GM18502 (cell line): Measurements from ENCODE around the gene SEL1L3.

Source experiments
- ATAC-seq: cut with Tn5 transposase; IDR thresholded peaks from one replicate; pipeline ENCODE4 v1.9.1; 2021; ENCODE audit warnings: mild to moderate bottlenecking; ENCODE audit not compliant: unreplicated experiment, poor library complexity

SEL1L3 gene

DNA sequence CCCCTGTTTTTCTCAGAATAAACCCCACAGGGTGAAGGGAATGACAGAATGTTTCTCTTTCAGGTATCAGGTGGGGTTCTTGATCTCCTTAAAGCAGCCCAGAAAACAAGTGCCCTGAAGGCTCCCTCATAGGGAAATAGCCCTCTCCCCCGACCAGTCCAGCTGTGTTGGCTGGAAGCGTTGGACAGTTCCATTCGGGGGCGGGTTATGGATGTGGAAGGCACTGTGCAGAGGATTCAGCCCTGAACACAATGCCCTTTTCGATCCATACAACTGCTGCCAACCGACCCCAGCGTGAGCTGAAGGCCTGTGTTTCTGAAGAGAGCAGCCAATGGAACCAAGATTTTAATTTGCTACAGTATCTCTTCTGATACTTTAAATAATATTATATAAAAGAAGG is 41.5 kb downstream of the SEL1L3 start:
- ATAC-seq = no peak

- no peak for ATAC-seq
These were observed 43.9 kb downstream of the SEL1L3 start for GRCh38 chr4:25818876-25819275.

DNA sequence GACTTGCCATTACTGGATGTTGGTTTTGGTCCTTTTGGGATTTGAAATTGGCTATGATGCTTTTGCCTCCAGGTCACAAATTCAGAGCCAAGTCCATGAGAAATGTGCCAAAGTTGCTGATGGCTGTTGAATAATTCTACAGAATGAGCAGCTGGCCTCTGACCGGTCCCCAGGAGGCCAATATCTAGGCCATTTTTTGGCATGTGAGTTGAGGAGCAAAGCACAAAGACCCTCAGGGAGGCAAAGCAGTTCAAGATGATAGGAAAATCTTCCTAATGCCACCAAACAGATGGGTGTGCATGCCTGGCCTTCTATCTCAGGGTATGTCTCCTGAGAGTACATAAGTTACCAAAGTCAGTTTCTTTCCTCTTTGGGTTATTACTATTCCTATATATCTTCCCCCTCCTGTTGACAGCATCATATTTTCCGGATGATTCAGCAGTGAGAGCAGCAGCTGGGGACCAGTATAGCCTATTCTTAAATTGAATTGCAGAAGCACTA is 44.4 kb downstream of the SEL1L3 start:
- ATAC-seq = no peak

DNA sequence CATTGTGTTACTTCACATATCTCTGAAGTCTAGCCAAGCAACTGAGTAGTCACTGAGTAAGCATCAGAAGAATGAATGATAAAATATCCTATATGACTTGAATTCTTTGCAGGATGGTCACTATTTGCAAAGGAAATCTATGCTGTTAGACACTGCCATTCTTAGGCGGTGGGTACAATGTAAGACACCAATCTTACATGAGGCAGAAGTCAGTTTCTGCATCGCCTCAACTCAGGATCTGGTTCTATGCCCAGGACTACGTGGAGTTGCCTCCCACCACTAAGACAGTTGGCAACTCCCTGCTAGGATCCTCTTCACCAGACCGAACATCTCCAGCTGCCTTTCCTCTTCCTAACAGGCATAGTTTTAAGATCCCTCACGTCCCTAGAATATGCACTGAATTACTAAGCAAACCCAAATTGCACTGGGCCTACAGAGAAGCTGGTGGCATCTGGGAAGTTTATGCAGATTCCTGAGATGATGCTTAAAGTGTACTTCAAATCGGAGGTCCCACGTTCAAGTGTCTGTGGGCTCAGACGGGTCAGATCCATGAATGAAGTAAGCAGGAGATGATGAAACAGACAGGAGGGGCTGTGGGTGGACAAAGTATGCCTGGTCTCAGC is 45.6 kb downstream of the SEL1L3 start:
- ATAC-seq = no peak

DNA sequence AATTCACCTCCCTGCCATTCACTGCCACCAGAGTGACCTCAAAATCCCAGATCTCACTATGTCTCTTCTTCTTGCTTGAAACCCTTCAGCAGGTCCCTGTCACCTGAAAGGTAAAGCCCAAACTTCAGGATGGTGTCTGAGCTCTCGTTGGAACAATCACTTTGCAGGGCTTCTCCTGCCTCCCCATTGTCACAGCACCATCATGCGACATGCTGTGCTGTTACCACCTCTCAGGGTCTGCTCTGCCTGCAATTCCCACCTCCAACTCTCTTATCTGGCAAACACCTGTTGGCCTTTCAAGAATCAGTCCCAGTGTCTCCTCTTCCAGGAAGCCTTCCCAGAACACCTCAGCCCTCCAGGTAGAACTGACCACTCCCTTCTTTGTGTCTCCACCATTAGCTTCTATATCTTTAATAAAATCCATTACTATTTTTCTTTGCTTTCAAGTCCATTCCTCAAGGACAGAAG is 46.2 kb downstream of the SEL1L3 start:
- no peak for ATAC-seq

- no peak for ATAC-seq
These were observed 47.2 kb downstream of the SEL1L3 start for GRCh38 chr4:25815586-25815985.

GRCh38 chr4:25814301-25815136 is 48.3 kb downstream of the SEL1L3 start:
- ATAC-seq = no peak

- ATAC-seq = no peak
These were observed 49.2 kb downstream of the SEL1L3 start for GRCh38 chr4:25813448-25814106.

DNA sequence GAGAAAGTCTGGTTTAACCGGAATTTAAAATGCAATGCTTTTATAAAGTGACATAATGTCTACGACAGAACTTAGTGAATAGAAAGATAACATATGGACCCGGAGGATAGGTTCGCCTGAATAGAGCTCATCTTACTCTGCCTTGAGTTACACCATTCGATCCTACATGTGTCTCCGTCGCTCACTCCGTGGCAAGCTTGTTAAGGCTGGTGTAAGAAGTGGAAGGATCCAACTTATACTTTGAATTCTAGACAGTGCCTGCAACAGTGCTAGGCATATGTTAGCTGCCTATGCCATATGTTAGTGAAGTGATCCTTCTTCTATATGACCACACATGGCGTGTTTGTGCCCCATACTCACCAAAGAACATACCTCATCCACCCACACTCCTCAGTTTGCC is 50.9 kb downstream of the SEL1L3 start:
- no peak for ATAC-seq

GRCh38 chr4:25811374-25811690 is 51.5 kb downstream of the SEL1L3 start:
- no peak for ATAC-seq

DNA sequence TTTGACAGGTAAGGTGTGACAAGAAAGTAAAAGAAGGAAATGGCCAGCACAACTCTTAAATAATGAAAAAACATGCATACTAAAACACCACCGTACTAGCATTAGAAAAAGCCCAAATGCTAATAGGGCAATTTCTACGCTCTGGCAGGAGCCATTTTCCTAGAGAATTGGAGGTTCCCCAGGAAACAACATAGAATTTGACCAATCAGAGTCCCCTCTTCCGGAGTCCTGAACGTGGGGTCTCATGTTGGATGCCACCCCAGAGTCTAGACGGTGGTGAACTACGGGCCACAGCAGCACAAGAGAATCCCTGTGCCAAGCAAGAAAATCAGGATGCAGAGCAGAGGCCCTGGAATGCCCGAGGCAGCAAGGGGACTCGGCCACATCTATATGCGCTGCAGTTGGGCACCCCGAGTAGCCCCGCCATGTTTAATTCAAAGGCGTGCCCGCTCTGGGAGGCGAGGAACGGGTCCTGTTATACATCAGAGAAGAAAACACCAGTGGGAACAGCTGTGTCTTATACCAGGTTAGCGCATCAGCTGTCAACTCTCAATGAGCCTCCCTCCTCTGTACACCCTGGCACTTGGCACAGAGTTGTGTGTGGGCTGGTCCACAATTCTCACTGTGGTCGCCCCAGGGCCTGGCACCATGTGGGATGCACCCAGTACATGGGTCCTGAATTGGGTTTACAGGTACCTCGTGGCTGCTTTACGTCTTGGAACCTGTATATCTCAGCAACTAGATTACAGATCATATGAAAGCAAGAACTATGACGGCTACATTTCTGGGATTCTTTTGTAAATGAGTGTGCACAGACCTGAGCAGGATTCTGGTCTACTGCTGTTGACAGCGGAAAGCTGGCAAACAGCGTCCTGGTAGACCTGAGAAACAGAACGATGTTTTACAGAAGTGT is 52.1 kb downstream of the SEL1L3 start:
- ATAC-seq = no peak

DNA sequence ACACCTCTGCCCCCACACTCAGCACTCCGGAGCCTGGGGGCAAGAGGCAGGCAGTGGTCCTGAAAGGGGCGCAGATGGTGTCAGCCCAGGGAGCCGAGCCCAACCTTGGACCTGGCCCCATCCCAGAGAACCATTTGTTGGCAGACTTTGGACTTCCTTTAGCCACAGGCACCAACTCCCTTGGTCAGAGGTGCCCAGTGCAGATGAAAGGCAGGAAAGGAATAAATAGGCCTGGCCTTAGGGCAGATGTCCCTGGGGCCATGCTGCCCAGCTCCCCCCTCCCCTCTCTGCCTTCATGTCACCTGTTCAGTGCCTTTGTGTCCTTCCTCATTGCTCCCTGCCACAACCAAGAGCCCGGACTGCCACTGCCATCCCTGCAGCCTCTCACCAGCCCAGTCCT is 52.8 kb downstream of the SEL1L3 start:
- no peak for ATAC-seq

DNA sequence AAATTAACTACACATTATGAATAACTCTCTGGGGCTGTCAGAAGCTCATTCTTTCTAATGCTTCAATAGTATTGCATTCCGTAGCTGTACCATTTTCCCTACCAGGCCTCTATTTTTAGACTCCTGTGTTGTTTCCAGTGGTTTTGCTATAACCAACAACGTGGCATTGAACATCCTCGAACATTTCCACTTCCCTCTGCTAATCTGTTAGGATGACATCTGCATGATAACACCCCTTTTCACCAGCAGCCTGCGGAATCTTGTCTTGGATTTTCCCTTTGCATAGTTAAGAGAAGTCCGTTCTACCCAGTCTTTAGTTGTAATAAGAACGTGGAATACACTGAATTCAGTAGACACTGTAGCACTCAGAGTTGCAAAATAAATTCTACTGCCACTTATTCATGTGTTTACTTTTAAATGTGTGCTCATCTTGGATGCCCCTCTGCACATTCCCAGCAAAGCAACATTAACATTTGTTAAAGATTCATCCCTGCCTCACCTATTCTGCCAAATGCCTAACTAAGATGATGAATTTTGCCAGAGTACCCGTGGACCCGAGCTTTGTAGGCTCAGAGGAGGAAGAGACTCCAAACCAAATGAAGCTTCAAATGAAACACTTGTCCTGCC is 55.6 kb downstream of the SEL1L3 start:
- ATAC-seq = no peak

GRCh38 chr4:25805255-25805860 is 57.4 kb downstream of the SEL1L3 start:
- ATAC-seq = no peak

DNA sequence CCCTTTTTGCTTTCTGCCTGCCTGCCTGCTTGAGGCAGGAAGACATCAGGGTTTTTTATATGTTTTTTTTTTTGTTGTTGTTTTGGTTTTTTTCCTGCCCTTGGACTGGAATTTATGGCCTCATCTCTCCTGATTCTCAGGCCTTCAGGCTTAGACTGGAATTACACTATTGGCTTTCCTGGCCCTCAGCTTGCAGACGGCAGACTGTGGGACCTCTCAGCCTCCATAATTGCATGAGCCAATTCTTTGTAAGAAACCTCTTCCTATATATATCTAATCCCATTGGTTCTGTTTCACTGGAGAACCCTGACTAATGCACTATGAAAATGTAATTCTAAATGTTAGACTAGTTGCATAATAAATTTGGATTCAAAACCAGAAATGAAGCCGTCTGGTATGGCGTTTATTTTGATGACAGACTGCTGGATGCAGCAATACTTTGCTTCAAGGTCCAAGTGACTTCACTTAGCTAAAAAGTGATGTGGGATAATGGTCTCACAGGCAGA is 59.0 kb downstream of the SEL1L3 start:
- ATAC-seq = no peak

- ATAC-seq = no peak
These were observed 61.2 kb downstream of the SEL1L3 start for GRCh38 chr4:25801594-25801993.

GRCh38 chr4:25800245-25800644 is 62.5 kb downstream of the SEL1L3 start:
- ATAC-seq = no peak

GRCh38 chr4:25799522-25799921 is 63.3 kb downstream of the SEL1L3 start:
- ATAC-seq = no peak

DNA sequence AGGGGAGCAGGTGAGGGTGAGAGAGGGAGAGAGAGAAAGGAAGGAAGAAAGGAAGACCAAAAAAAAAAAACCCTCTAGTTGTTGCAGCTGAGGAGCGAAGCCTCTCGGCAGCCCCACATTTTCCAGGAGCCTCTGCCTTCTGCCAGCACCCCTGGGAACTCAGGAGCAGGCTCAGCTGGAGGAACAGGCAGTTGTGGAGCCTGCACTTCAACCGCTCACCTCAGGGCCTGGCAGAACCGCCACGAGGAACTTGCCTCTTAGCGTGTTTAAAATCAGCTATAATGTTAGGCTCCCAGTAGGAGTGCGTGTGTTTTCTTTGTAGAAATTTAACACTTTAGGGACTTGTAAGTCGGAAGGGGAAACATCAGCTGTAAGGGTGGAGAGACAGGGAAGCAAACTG is 65.7 kb downstream of the SEL1L3 start:
- no peak for ATAC-seq
